Neuronal stem cell (in vitro differentiated cells): Measurements from ENCODE around the gene JPH3.

ENCODE experiments used
- DNase-seq: peaks from one replicate; pipeline ENCODE4 v3.0.0-alpha.2; 2013; ENCODE audit warnings: low spot score
- H2AFZ ChIP-seq: one replicate; pipeline ENCODE4 v1.6.1; 2013; ENCODE audit warnings: mild to moderate bottlenecking, low read length, inconsistent platforms
- H2AK5ac ChIP-seq: 2 replicates; pipeline ENCODE4 v1.6.1; 2013; ENCODE audit warnings: low read depth, mild to moderate bottlenecking, inconsistent platforms, low read length, moderate library complexity, mixed read lengths
- H2BK120ac ChIP-seq: 2 replicates; pipeline ENCODE4 v1.6.1; 2013; ENCODE audit warnings: low read depth, mild to moderate bottlenecking, inconsistent platforms, low read length, moderate library complexity, mixed read lengths
- H2BK12ac ChIP-seq: one replicate; pipeline ENCODE4 v1.6.1; 2013; ENCODE audit warnings: low read length, inconsistent platforms
- H2BK15ac ChIP-seq: 2 replicates; pipeline ENCODE4 v1.6.1; 2013; ENCODE audit warnings: mild to moderate bottlenecking, low read length, inconsistent platforms, mixed read lengths
- H2BK5ac ChIP-seq: one replicate; pipeline ENCODE4 v1.6.1; 2013; ENCODE audit warnings: inconsistent platforms, mild to moderate bottlenecking, low read length, moderate library complexity
- H3K14ac ChIP-seq: one replicate; pipeline ENCODE4 v1.6.1; 2013; ENCODE audit warnings: low read length, inconsistent platforms
- H3K18ac ChIP-seq: 2 replicates; pipeline ENCODE4 v1.6.1; 2013; ENCODE audit warnings: low read length, inconsistent platforms
- H3K23ac ChIP-seq: 2 replicates; pipeline ENCODE4 v1.6.1; 2013; ENCODE audit warnings: low read depth, mild to moderate bottlenecking, mixed read lengths, low read length, inconsistent platforms; ENCODE audit not compliant: poor library complexity
- H3K27ac ChIP-seq: replicated peaks from 3 replicates; pipeline ENCODE4 v1.5.1; 2013; ENCODE audit warnings: low read length, inconsistent platforms
- H3K27me3 ChIP-seq, 3 experiments: 2 replicates each; pipeline ENCODE4 v1.6.1; 2013; ENCODE audit warnings: low read length in 3 of 3, mild to moderate bottlenecking in 2 of 3, inconsistent platforms in 1 of 3, low read depth in 1 of 3, mixed read lengths in 1 of 3, moderate library complexity in 1 of 3; ENCODE audit not compliant: control insufficient read depth in 3 of 3, insufficient read depth in 3 of 3
- H3K36me3 ChIP-seq, 2 donors: replicated peaks in 1 of 2; 2 replicates each; pipeline ENCODE4 v1.6.1; 2013; ENCODE audit warnings: low read length in 2 of 2; ENCODE audit not compliant: control insufficient read depth in 2 of 2, insufficient read depth in 2 of 2
- H3K4ac ChIP-seq: 2 replicates; pipeline ENCODE4 v1.6.1; 2013; ENCODE audit warnings: inconsistent platforms, mild to moderate bottlenecking, low read length, moderate library complexity
- H3K4me1 ChIP-seq, 2 donors: 1 replicate in 1 of 2; 2 replicates in 1 of 2; pipeline ENCODE4 v1.6.1; 2013; ENCODE audit warnings: low read length in 2 of 2, low read depth in 1 of 2; ENCODE audit not compliant: control insufficient read depth in 2 of 2, insufficient read depth in 1 of 2
- H3K4me2 ChIP-seq: one replicate; pipeline ENCODE4 v1.6.1; 2013; ENCODE audit warnings: mild to moderate bottlenecking, low read length, inconsistent platforms; ENCODE audit not compliant: insufficient read depth, poor library complexity, severe bottlenecking
- H3K4me3 ChIP-seq, 2 donors: 2 replicates each; pipeline ENCODE4 v1.5.1; 2013; ENCODE audit warnings: low read length in 2 of 2, mild to moderate bottlenecking in 2 of 2, inconsistent platforms in 1 of 2, moderate library complexity in 1 of 2
- H3K79me1 ChIP-seq: one replicate; pipeline ENCODE4 v1.6.1; 2013; ENCODE audit warnings: low read depth, mild to moderate bottlenecking, inconsistent platforms, low read length, moderate library complexity
- H3K9ac ChIP-seq: one replicate; pipeline ENCODE4 v1.6.1; 2013; ENCODE audit warnings: mild to moderate bottlenecking, low read depth, low read length, inconsistent platforms; ENCODE audit not compliant: poor library complexity
- H3K9me3 ChIP-seq, 2 donors: replicated peaks in 1 of 2; 2 replicates each; pipeline versions ENCODE3 to v1.6.1; 2013; ENCODE audit warnings: low read length in 2 of 2, mild to moderate bottlenecking in 2 of 2, inconsistent platforms in 1 of 2, low read depth in 1 of 2, mixed read lengths in 1 of 2, moderate library complexity in 1 of 2; ENCODE audit not compliant: control insufficient read depth in 2 of 2, insufficient read depth in 1 of 2
- H4K8ac ChIP-seq: one replicate; pipeline ENCODE4 v1.6.1; 2013; ENCODE audit warnings: low read depth, mild to moderate bottlenecking, inconsistent platforms, low read length, moderate library complexity
- H4K91ac ChIP-seq: one replicate; pipeline ENCODE4 v1.6.1; 2013; ENCODE audit warnings: low read length, low read depth, mild to moderate bottlenecking, inconsistent platforms; ENCODE audit not compliant: poor library complexity
- WGBS, 2 donors: extraction: QIAGEN DNeasy Blood & Tissue Kit; methylation state at CpG; one replicate each; pipeline ENCODE4 v1.1.7; 2013; ENCODE audit warnings: missing lambda C conversion rate in 2 of 2, mixed read lengths in 1 of 2; ENCODE audit not compliant: insufficient read length in 2 of 2, insufficient replicate concordance in 1 of 2; ENCODE audit errors: extremely low coverage in 2 of 2; 5-methylcytosine and 5-hydroxymethylcytosine counted together

The JPH3 gene

DNA sequence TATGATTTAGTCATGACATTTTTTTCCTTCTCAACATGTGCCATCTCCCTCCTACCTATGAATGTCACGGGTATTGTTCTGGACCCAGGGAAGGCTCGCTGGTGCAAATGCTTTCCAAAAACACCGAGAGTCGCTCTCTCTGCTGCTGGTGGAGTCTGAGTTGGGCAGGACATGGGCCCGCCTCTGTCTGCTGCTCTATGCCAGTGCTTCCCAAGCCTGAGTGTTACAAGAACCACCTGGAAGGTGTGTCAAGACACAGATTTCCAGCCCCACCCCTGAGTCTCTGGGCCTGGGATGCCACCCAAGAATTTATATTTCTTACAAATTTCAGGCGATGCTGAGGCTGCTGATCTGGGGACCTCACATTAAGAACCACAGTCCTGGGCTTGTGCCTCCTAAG, 9.1 kb downstream of the JPH3 start:
- Histone ChIP-seq H2AK5ac (no peak overlapping the region), H3K9me3 (no peaks in the 10 kb centered on the region), H3K27me3 (peaks cover 0 to 24% (median 0%) of the 10 kb centered on the region in 3 experiments), H2AFZ (no peak overlapping the region), H2BK5ac (no peak overlapping the region), H3K79me1 (no peaks in the 10 kb centered on the region), H3K4me2 (no peak overlapping the region), H3K4me1 (no peaks in the 10 kb centered on the region), H2BK120ac (no peak overlapping the region), H3K14ac (no peak overlapping the region), H3K4ac (no peak overlapping the region), H3K36me3 (no peaks in the 10 kb centered on the region), H4K8ac (no peak overlapping the region), H3K18ac (no peak overlapping the region), H4K91ac (no peak overlapping the region), H3K9ac (no peak overlapping the region), H2BK15ac (no peak overlapping the region), H3K23ac (no peak overlapping the region), H3K4me3 (no peak overlapping the region), H2BK12ac (no peak overlapping the region), H3K27ac (no peak overlapping the region)
- no peak for DNase-seq
- no CpG with 5 or more reads among the region's 6 CpGs for WGBS, 2 donors

DNA sequence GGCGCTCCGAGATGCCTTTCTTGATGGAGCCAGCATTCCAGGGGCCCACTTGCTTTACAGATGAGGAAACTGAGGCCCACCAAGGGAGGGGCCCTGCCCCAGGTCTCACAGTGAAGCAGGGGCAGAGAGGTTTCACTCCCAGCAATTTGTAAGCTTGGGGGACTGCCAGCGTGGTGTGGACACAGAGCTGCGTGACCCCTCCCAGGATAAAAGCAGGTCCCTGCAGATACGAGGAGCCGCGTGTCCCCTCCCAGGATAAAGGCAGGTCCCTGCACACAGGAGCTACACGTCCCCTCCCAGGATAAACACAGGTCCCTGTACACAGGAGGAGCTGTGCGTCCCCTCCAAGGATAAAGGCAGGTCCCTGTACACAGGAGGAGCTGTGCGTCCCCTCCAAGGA, 11.7 kb downstream of the JPH3 start:
- no peak overlapping the region for H3K4me2 ChIP-seq
- no CpG with 5 or more reads among the region's 10 CpGs for WGBS, 2 donors
- no peak overlapping the region for H3K9ac ChIP-seq
- no peak overlapping the region for H3K23ac ChIP-seq
- no peak overlapping the region for H2BK12ac ChIP-seq
- H3K27me3 ChIP-seq = peaks cover 0 to 12% (median 0%) of the 10 kb centered on the region in 3 experiments
- H2AFZ ChIP-seq = no peak overlapping the region
- H2BK120ac ChIP-seq = no peak overlapping the region
- no peak overlapping the region for H2BK15ac ChIP-seq
- no peak overlapping the region for H2BK5ac ChIP-seq
- no peak overlapping the region for H3K4me3 ChIP-seq
- H2AK5ac ChIP-seq = no peak overlapping the region
- no peak overlapping the region for H3K18ac ChIP-seq
- H3K27ac ChIP-seq = no peak overlapping the region
- no peak overlapping the region for H4K8ac ChIP-seq
- no peak overlapping the region for H3K14ac ChIP-seq
- H3K79me1 ChIP-seq = peaks cover 3% of the 10 kb centered on the region
- H3K4ac ChIP-seq = no peak overlapping the region
- H3K9me3 ChIP-seq = no peaks in the 10 kb centered on the region
- no peaks in the 10 kb centered on the region for H3K4me1 ChIP-seq
- no peak overlapping the region for H4K91ac ChIP-seq
- no peaks in the 10 kb centered on the region for H3K36me3 ChIP-seq
- DNase-seq = no peak

DNA sequence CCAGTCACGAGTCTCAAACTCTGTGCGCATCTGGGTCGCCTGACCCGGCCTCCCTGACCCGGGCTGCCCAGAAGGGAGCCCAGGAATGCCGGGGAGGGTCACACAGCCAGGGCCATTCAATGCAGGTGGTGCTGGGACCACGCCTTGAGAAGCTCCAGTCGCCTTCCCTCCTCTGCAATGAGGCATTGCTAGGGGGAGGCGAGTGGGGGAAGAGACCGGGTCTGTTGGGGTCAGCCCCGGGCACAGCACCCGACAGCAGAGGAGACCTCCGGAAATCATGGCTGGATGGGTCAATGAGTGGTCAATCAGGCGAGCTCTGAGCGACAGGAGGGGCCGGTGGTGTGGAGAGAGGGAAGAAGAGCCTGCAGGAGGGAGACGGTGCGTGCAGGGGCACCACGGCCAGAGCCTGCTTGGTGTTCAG, 13.3 kb downstream of the JPH3 start:
- WGBS, 2 donors = no CpG with 5 or more reads among the region's 19 CpGs
- H2BK12ac ChIP-seq = no peak overlapping the region
- no peak overlapping the region for H3K4ac ChIP-seq
- peaks cover 0 to 8% of the 10 kb centered on the region in 2 donors for H3K4me1 ChIP-seq
- no peak overlapping the region for H4K91ac ChIP-seq
- no peak overlapping the region for H3K4me2 ChIP-seq
- H4K8ac ChIP-seq = no peak overlapping the region
- DNase-seq = no peak
- H3K14ac ChIP-seq = no peak overlapping the region
- peaks cover 0 to 17% (median 0%) of the 10 kb centered on the region in 3 experiments for H3K27me3 ChIP-seq
- no peak overlapping the region for H2BK15ac ChIP-seq
- H2AFZ ChIP-seq = no peak overlapping the region
- H2BK5ac ChIP-seq = no peak overlapping the region
- H2AK5ac ChIP-seq = no peak overlapping the region
- H3K79me1 ChIP-seq = peaks cover 3% of the 10 kb centered on the region
- no peaks in the 10 kb centered on the region for H3K9me3 ChIP-seq
- H2BK120ac ChIP-seq = no peak overlapping the region
- H3K4me3 ChIP-seq = no peak overlapping the region
- no peak overlapping the region for H3K9ac ChIP-seq
- no peak overlapping the region for H3K27ac ChIP-seq
- H3K23ac ChIP-seq = peak overlapping the region; percentile 43
- peak overlapping the region; percentile 57 for H3K18ac ChIP-seq
- H3K36me3 ChIP-seq = no peaks in the 10 kb centered on the region

DNA sequence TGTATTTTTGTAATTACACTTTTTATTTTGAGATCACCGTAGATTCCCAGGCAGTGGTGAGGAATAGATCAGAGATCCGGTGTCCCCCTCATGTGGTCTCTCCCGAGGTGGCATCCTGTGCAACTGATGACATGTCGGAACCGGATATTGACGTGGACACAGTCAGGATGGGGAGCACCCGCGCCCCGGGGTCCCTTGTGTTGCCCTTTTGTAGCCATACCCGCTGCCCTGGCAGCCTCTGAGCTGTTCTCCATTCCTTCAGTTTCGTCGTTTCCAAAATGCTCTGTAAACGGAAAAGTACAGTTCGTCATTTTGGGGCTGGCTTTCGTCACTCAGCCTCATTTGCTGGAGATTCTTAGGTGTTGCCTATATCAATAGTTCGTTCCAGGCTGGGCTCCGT, 14.2 kb downstream of the JPH3 start:
- no peak overlapping the region for H2BK12ac ChIP-seq
- H3K79me1 ChIP-seq = peaks cover 3% of the 10 kb centered on the region
- no peak overlapping the region for H4K91ac ChIP-seq
- H3K27me3 ChIP-seq = peaks cover 0 to 16% (median 0%) of the 10 kb centered on the region in 3 experiments
- H3K27ac ChIP-seq = no peak overlapping the region
- H2BK120ac ChIP-seq = no peak overlapping the region
- H3K18ac ChIP-seq = no peak overlapping the region
- H3K4me2 ChIP-seq = no peak overlapping the region
- DNase-seq = no peak
- no CpG with 5 or more reads among the region's 17 CpGs for WGBS, 2 donors
- peaks cover 0 to 8% of the 10 kb centered on the region in 2 donors for H3K4me1 ChIP-seq
- H3K9ac ChIP-seq = no peak overlapping the region
- no peak overlapping the region for H3K4ac ChIP-seq
- no peaks in the 10 kb centered on the region for H3K9me3 ChIP-seq
- H2BK15ac ChIP-seq = no peak overlapping the region
- H3K23ac ChIP-seq = no peak overlapping the region
- no peak overlapping the region for H2BK5ac ChIP-seq
- no peak overlapping the region for H2AFZ ChIP-seq
- no peaks in the 10 kb centered on the region for H3K36me3 ChIP-seq
- H3K4me3 ChIP-seq = no peak overlapping the region
- H2AK5ac ChIP-seq = no peak overlapping the region
- no peak overlapping the region for H4K8ac ChIP-seq
- H3K14ac ChIP-seq = no peak overlapping the region
